Right cardiac atrium (tissue), 5 donors: ENCODE results near the gene MAP3K19. TPM values are rescaled to one million over a fixed set of nuclear protein-coding genes. Genes with fewer than 3 reads are reported as not detected.
A peak's percentile ranks its signal among the peaks of the same experiment; 100 is the strongest.

Experiments
- ATAC-seq, 2 donors: fragments of 200-7000 bp; cut with Tn5 transposase; one replicate each; pipeline versions ENCODE4 v1.8.0 to v1.9.1; 2020; ENCODE audit warnings: moderate library complexity in 2 of 2, mild to moderate bottlenecking in 1 of 2
- DNase-seq, 3 donors: peaks; one replicate each; pipeline ENCODE4 v3.0.0-alpha.2; 2020
- H3K27ac ChIP-seq: one replicate; pipeline ENCODE4 v1.5.1; 2013; ENCODE audit warnings: mild to moderate bottlenecking, low read length, control low read depth, moderate library complexity
- H3K27me3 ChIP-seq: one replicate; pipeline ENCODE4 v1.6.1; 2013; ENCODE audit not compliant: control insufficient read depth, insufficient read depth
- H3K4me1 ChIP-seq: one replicate; pipeline ENCODE4 v1.6.1; 2013; ENCODE audit warnings: low read length; ENCODE audit not compliant: control insufficient read depth, insufficient read depth
- H3K4me3 ChIP-seq: one replicate; pipeline ENCODE4 v1.5.1; 2013; ENCODE audit warnings: low read length, control low read depth
- H3K9me3 ChIP-seq: one replicate; pipeline ENCODE4 v1.6.1; 2013; ENCODE audit warnings: low read length; ENCODE audit not compliant: control insufficient read depth
- WGBS: extraction: QIAGEN DNeasy Blood & Tissue Kit; methylation state at CpG from one replicate; pipeline ENCODE4 v1.1.7; 2013; 5-methylcytosine and 5-hydroxymethylcytosine counted together
- intact Hi-C, 4 donors: fragments of 100-400 bp; cut with DNase I; formaldehyde crosslinking; loops; one replicate each; pipeline versions ENCODE4 v1.11.0 to v1.14.0; 2022 to 2023
- polyA plus RNA-seq: library from polyadenylated mRNA; stranded (reverse); fragments of 200-250 nt; gene quantifications from one replicate; pipeline ENCODE4 v1.2.3, GENCODE V29; 2013
- total RNA-seq, 4 donors: library from RNA; stranded (reverse); fragmentation: NEBNext Ultra II Directional; extraction: Animal tissue kit (Norgen Biotek cat#: 25700); gene quantifications; one replicate each; pipeline ENCODE4 v1.2.1, GENCODE V29; 2021
- donor health status: healthy with polysubstance abuse.
- donor health status: DM: no; HTN: yes; CAD: no.
- donor health status: DM: no; HTN: no; CAD: no.
- donor health status: DM: no; HTN: yes; CAD: no; lungs with severe emphysema.
- donor health status: DM: yes; HTN: yes; CAD: no.

The MAP3K19 gene
- total and polyA plus RNA-seq, 5 donors: not detected

GRCh38 chr2:135011633-135012032 is 35.6 kb downstream of the MAP3K19 start:
- H3K27ac ChIP-seq: no peak overlapping the region
- no peaks in the 10 kb centered on the region for H3K4me1 ChIP-seq
- no peak for ATAC-seq
- H3K9me3 ChIP-seq: peaks cover 2% of the 10 kb centered on the region
- no peak for DNase-seq
- H3K4me3 ChIP-seq: no peak overlapping the region
- no peaks in the 10 kb centered on the region for H3K27me3 ChIP-seq
- intact Hi-C loops: no loop called here

GRCh38 chr2:135010200-135010942 is 36.9 kb downstream of the MAP3K19 start:
- intact Hi-C loops: no loop called here
- H3K4me3 ChIP-seq: no peak overlapping the region
- H3K27me3 ChIP-seq: no peaks in the 10 kb centered on the region
- H3K4me1 ChIP-seq: no peaks in the 10 kb centered on the region
- no peak for ATAC-seq
- H3K27ac ChIP-seq: no peak overlapping the region
- 80% methylated on average over 10 of the region's 10 CpGs for WGBS
- H3K9me3 ChIP-seq: no peaks in the 10 kb centered on the region
- no peak for DNase-seq

- WGBS: 94% methylated on average over 1 of the region's 1 CpG
- intact Hi-C loops: loop anchor here in 1 of 4 donors (10.0 kb wide), 1 partner anchor 135 kb away; no protein-coding TSS in a partner anchor
- no peak for DNase-seq
- no peak for ATAC-seq
- H3K4me3 ChIP-seq: no peak overlapping the region
- H3K4me1 ChIP-seq: no peaks in the 10 kb centered on the region
- H3K27me3 ChIP-seq: no peaks in the 10 kb centered on the region
- H3K9me3 ChIP-seq: no peaks in the 10 kb centered on the region
- H3K27ac ChIP-seq: no peak overlapping the region
Observed at GRCh38 chr2:135009339-135009738, 37.9 kb downstream of the MAP3K19 start.

GRCh38 chr2:135005753-135006152 is 41.5 kb downstream of the MAP3K19 start:
- Histone ChIP-seq H3K4me1 (no peaks in the 10 kb centered on the region), H3K27me3 (no peaks in the 10 kb centered on the region), H3K27ac (no peak overlapping the region), H3K9me3 (no peaks in the 10 kb centered on the region), H3K4me3 (no peak overlapping the region)
- DNase-seq (no peak), ATAC-seq (no peak)
- intact Hi-C loops: loop anchor here in 1 of 4 donors (10.0 kb wide), 1 partner anchor 139 kb away; no protein-coding TSS in a partner anchor
- 54% methylated on average over 3 of the region's 3 CpGs for WGBS

DNA sequence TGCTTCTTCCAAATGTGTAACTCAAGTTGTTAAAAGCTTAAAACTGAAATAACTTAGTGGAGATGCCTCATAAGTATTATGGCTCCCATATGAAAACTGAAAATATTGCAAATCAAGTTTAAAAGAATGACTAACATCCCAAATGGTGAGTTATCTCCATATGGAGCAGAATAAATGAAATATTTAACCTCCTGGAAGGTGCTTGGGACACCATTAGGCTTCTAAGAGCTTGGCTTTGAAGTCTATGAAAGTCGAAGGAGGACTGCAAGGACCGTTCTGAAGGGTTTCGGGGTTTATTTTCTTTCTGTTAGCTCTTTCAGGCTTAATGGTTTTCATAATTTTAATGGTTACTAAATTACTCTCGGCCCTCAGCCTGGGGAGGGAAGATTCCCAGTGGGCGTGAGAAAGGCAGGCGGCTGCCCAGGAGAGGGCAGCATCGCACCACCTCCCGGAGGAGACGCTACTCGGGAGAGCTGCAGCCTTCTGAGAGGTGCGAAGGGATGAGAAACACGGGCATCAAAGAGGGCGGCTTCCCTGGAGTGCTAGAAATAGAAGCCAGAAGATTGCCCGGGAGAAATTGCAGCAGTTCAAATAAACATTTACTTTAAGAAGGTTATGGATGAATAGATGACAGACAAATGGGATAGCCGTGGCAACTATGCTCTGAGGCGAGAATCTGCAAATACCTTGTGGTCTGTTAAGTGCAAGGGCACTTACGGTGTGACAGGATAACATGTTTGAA is 43.1 kb downstream of the MAP3K19 start:
- DNase-seq: peak; percentile 76 to 88 (median 88)
- no peak overlapping the region for H3K27ac ChIP-seq
- no peaks in the 10 kb centered on the region for H3K27me3 ChIP-seq
- no peaks in the 10 kb centered on the region for H3K9me3 ChIP-seq
- H3K4me3 ChIP-seq: no peak overlapping the region
- peak; percentile 97 for ATAC-seq
- 8% methylated on average over 17 of the region's 17 CpGs for WGBS
- intact Hi-C loops: loop anchor here in 3 of 4 donors (5.0 to 10.0 kb wide), 3 partner anchors 141 to 708 kb away; no protein-coding TSS in a partner anchor
- H3K4me1 ChIP-seq: no peaks in the 10 kb centered on the region

DNA sequence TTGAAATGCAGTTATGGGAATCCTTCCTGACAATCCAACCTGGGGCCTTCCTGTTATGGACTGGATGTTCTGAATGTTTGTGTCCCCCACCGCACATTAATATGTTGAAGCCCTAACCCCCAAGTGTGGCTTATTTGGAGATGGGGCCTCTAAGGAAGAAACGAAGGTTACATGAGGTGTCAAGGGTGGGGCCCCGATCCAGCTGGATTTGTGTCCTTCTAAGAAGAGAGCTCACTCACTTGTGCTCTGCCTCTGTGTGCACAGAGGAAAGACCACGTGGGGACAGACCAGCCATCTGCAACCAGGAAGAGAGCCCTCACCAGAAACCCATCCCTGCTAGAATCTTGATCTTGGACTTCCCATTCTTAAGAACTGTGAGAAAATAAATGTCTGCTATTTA is 44.4 kb downstream of the MAP3K19 start:
- intact Hi-C loops: loop anchor here in 3 of 4 donors (5.0 to 10.0 kb wide), 3 partner anchors 142 to 709 kb away; no protein-coding TSS in a partner anchor
- Histone ChIP-seq H3K4me1 (no peaks in the 10 kb centered on the region), H3K27me3 (no peaks in the 10 kb centered on the region), H3K27ac (no peak overlapping the region), H3K4me3 (no peak overlapping the region), H3K9me3 (no peaks in the 10 kb centered on the region)
- ATAC-seq (no peak), DNase-seq (no peak)
- 80% methylated on average over 4 of the region's 4 CpGs for WGBS

GRCh38 chr2:134999521-134999920 is 47.7 kb downstream of the MAP3K19 start:
- ATAC-seq (no peak), DNase-seq (no peak)
- H3K27ac ChIP-seq: no peak overlapping the region
- 73% methylated on average over 2 of the region's 2 CpGs for WGBS
- intact Hi-C loops: loop anchor here in 1 of 4 donors (10.0 kb wide), 1 partner anchor 715 kb away; no protein-coding TSS in a partner anchor
- H3K27me3 ChIP-seq: no peaks in the 10 kb centered on the region
- no peak overlapping the region for H3K4me3 ChIP-seq
- H3K4me1 ChIP-seq: no peaks in the 10 kb centered on the region
- no peaks in the 10 kb centered on the region for H3K9me3 ChIP-seq

GRCh38 chr2:134988994-134989605 is 58.1 kb downstream of the MAP3K19 start:
- intact Hi-C loops: loop anchor here in 2 of 4 donors (5.0 kb wide), 2 partner anchors 718 to 723 kb away; no protein-coding TSS in a partner anchor

GRCh38 chr2:134985061-134985460 is 62.2 kb downstream of the MAP3K19 start:
- Histone ChIP-seq H3K27me3 (no peaks in the 10 kb centered on the region), H3K4me3 (no peak overlapping the region), H3K4me1 (no peaks in the 10 kb centered on the region), H3K27ac (no peak overlapping the region), H3K9me3 (no peaks in the 10 kb centered on the region)
- intact Hi-C loops: loop anchor here in 2 of 4 donors (5.0 kb wide), 2 partner anchors 722 to 727 kb away; no protein-coding TSS in a partner anchor
- ATAC-seq (no peak), DNase-seq (no peak)
- whole genome bisulfite sequencing: 90% methylated on average over 3 of the region's 3 CpGs

More at GRCh38 chr2:134988994-134989605, 58.1 kb downstream of the MAP3K19 start:
- ATAC-seq: peak in 1 of 2 donors; percentile 40
- Histone ChIP-seq H3K4me3 (no peak overlapping the region), H3K27me3 (no peaks in the 10 kb centered on the region), H3K9me3 (no peaks in the 10 kb centered on the region), H3K27ac (no peak overlapping the region), H3K4me1 (no peaks in the 10 kb centered on the region)
- DNase-seq: no peak
- 24% methylated on average over 3 of the region's 3 CpGs for WGBS

DNA sequence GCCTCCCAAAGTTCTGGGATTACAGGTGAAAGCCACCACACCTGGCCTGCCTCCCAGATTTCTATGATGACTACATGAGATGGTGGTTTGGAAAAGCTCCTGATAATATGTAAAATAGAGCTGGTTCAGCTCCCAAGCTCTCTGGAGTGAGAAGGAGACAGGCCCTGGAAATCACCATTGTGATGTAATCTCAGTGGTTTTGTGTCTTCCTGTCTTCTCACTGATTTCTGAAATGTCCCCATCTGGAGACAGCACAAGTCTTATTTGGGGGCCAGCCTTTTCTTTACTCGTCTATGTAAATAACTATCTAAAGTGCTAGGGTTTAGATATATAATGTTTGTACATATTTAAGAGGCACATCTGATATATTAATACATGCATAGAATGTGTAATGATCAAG is 64.6 kb downstream of the MAP3K19 start:
- ATAC-seq (no peak), DNase-seq (no peak)
- Histone ChIP-seq H3K9me3 (no peaks in the 10 kb centered on the region), H3K27ac (no peak overlapping the region), H3K27me3 (no peaks in the 10 kb centered on the region), H3K4me1 (no peaks in the 10 kb centered on the region), H3K4me3 (no peak overlapping the region)
- intact Hi-C loops: no loop called here
- 73% methylated on average over 1 of the region's 1 CpG for WGBS

- no peaks in the 10 kb centered on the region for H3K9me3 ChIP-seq
- H3K27me3 ChIP-seq: no peaks in the 10 kb centered on the region
- DNase-seq (no peak), ATAC-seq (no peak)
- intact Hi-C loops: no loop called here
- 95% methylated on average over 7 of the region's 7 CpGs for WGBS
- H3K4me3 ChIP-seq: no peak overlapping the region
- H3K4me1 ChIP-seq: peaks cover under 1% of the 10 kb centered on the region
- no peak overlapping the region for H3K27ac ChIP-seq
Observed at GRCh38 chr2:134980639-134981038, 66.6 kb downstream of the MAP3K19 start.
